Measurements from ENCODE around the gene UXT.

- TF ChIP-seq ESRRG (CRISPR knock-in tag; IDR thresholded peaks at IDR 0.05) (no peak), PATZ1 (CRISPR knock-in tag; IDR thresholded peaks at IDR 0.05; ENCODE audit: borderline replicate concordance) (no peak)
Observed at GRCh38 chrX:47683184-47683828, 24.3 kb upstream of the UXT start.
